ENCODE measurements around the gene ITPR2. TPM values are rescaled to one million over a fixed set of nuclear protein-coding genes. Genes with fewer than 3 reads are reported as not detected.

The ITPR2 gene
- polyA plus RNA-seq, 10 donors: 3.3 to 5.7 (median 4.1) TPM

GRCh38 chr12:26573225-26573909, 259.6 kb downstream of the ITPR2 start:
- no peak for DNase-seq

GRCh38 chr12:26572137-26572536, 260.9 kb downstream of the ITPR2 start:
- peak in 1 of 3 donors; percentile 30 for DNase-seq

GRCh38 chr12:26571560-26571959, 261.4 kb downstream of the ITPR2 start:
- no peak for DNase-seq

- DNase-seq: no peak
Observed at GRCh38 chr12:26567126-26567525, 265.9 kb downstream of the ITPR2 start.

GRCh38 chr12:26566675-26567074, 266.3 kb downstream of the ITPR2 start:
- DNase-seq: peak; percentile 64 to 87 (median 78)

- no peak for DNase-seq
Observed at GRCh38 chr12:26566186-26566585, 266.8 kb downstream of the ITPR2 start.

- DNase-seq: peak in 1 of 3 donors; percentile 22
Observed at GRCh38 chr12:26564391-26564790, 268.6 kb downstream of the ITPR2 start.

GRCh38 chr12:26563552-26563951, 269.4 kb downstream of the ITPR2 start:
- DNase-seq: no peak

GRCh38 chr12:26557326-26557725, 275.7 kb downstream of the ITPR2 start:
- no peak for DNase-seq

GRCh38 chr12:26556916-26557315, 276.1 kb downstream of the ITPR2 start:
- DNase-seq: no peak

GRCh38 chr12:26555139-26555538, 277.9 kb downstream of the ITPR2 start:
- no peak for DNase-seq

GRCh38 chr12:26554332-26554731, 278.7 kb downstream of the ITPR2 start:
- no peak for DNase-seq

GRCh38 chr12:26551385-26551784, 281.6 kb downstream of the ITPR2 start:
- no peak for DNase-seq

- DNase-seq: no peak
Observed at GRCh38 chr12:26548227-26548626, 284.8 kb downstream of the ITPR2 start.

- no peak for DNase-seq
Observed at GRCh38 chr12:26546535-26547314, 286.3 kb downstream of the ITPR2 start.

- no peak for DNase-seq
Observed at GRCh38 chr12:26539131-26539530, 293.9 kb downstream of the ITPR2 start.

GRCh38 chr12:26537651-26538050, 295.3 kb downstream of the ITPR2 start:
- no peak for DNase-seq

- DNase-seq: no peak
Observed at GRCh38 chr12:26537126-26537525, 295.9 kb downstream of the ITPR2 start.

GRCh38 chr12:26535826-26536225, 297.2 kb downstream of the ITPR2 start:
- DNase-seq: peak in 1 of 3 donors; percentile 25

- DNase-seq: peak in 2 of 3 donors; percentile 24 to 54
Observed at GRCh38 chr12:26534071-26534470, 298.9 kb downstream of the ITPR2 start.

- DNase-seq: no peak
Observed at GRCh38 chr12:26533211-26533610, 299.8 kb downstream of the ITPR2 start.

- DNase-seq: no peak
Observed at GRCh38 chr12:26530461-26530860, 302.5 kb downstream of the ITPR2 start.

- DNase-seq: no peak
Observed at GRCh38 chr12:26528943-26529342, 304.1 kb downstream of the ITPR2 start.

Data from muscle of back (tissue), 11 donors.